ENCODE measurements around the gene BCKDHB. TPM values are rescaled to one million over a fixed set of nuclear protein-coding genes. Genes with fewer than 3 reads are reported as not detected.

BCKDHB gene
- total RNA-seq, 1 experiment from 2014 or later: 29.7 TPM

- no peak overlapping the region for H3K4me3 ChIP-seq (ENCODE audit: low read depth, low read length)
- no peaks in the 10 kb centered on the region for H3K36me3 ChIP-seq (ENCODE audit: control insufficient read depth, insufficient read depth, low read length)
- Mint-ChIP-seq H3K27ac (ENCODE audit: unreplicated experiment) (no peak overlapping the region), H3K9me3 (ENCODE audit: unreplicated experiment) (no peaks in the 10 kb centered on the region), H3K27me3 (ENCODE audit: insufficient read depth, unreplicated experiment) (peaks cover 3% of the 10 kb centered on the region), H3K36me3 (ENCODE audit: insufficient read depth, unreplicated experiment) (no peaks in the 10 kb centered on the region), H3K4me1 (ENCODE audit: low read depth, unreplicated experiment) (no peaks in the 10 kb centered on the region), H3K4me3 (ENCODE audit: unreplicated experiment) (no peak overlapping the region)
- intact Hi-C loops (cut with micrococcal nuclease; ENCODE audit: unreplicated experiment): no loop called here
- no peaks in the 10 kb centered on the region for H3K27me3 ChIP-seq (replicated peaks; ENCODE audit: control insufficient read depth, insufficient read depth, low read length)
- POLR2A ChIA-PET: no interaction called here
- BruUV-seq (replicated peaks): no TSS peak
- H3K9me3 ChIP-seq: no peaks in the 10 kb centered on the region
- CTCF ChIA-PET: no interaction called here
- H3K4me1 ChIP-seq: no peaks in the 10 kb centered on the region
- TF ChIP-seq, protein P1, sequence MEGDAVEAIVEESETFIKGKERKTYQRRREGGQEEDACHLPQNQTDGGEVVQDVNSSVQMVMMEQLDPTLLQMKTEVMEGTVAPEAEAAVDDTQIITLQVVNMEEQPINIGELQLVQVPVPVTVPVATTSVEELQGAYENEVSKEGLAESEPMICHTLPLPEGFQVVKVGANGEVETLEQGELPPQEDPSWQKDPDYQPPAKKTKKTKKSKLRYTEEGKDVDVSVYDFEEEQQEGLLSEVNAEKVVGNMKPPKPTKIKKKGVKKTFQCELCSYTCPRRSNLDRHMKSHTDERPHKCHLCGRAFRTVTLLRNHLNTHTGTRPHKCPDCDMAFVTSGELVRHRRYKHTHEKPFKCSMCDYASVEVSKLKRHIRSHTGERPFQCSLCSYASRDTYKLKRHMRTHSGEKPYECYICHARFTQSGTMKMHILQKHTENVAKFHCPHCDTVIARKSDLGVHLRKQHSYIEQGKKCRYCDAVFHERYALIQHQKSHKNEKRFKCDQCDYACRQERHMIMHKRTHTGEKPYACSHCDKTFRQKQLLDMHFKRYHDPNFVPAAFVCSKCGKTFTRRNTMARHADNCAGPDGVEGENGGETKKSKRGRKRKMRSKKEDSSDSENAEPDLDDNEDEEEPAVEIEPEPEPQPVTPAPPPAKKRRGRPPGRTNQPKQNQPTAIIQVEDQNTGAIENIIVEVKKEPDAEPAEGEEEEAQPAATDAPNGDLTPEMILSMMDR (IDR thresholded peaks at IDR 0.05; ENCODE audit: insufficient read depth in 1 of 2, low read depth in 1 of 2, low read length in 1 of 2, severe bottlenecking in 1 of 2, unreplicated experiment in 1 of 2): no peak
- DNase-seq: no peak
Measured at GRCh38 chr6:80077067-80077466, 29.4 kb upstream of the BCKDHB start.

DNA sequence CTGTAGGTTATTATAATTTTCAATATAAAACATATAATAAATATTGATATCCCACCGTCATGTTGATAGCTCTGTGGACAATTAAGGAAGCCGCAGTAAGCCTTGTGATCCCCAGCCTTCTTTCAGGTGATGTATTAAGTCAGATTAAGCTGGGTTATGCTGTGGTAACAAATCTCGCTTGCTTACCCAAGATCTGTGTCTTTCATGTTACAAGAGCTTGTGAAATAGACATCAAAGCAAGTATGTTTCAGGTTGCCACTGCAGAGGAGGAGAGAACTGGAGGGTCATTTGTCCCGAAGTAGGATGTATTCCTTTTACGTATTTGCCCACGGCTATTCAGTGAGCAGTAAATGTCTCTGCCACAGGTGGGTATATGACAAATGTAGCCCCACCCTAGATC lies 17.8 kb upstream of the BCKDHB start:
- Mint-ChIP-seq H3K27me3 (ENCODE audit: insufficient read depth, unreplicated experiment) (no peaks in the 10 kb centered on the region), H3K9me3 (ENCODE audit: unreplicated experiment) (no peaks in the 10 kb centered on the region), H3K36me3 (ENCODE audit: insufficient read depth, unreplicated experiment) (no peaks in the 10 kb centered on the region), H3K4me1 (ENCODE audit: low read depth, unreplicated experiment) (no peaks in the 10 kb centered on the region), H3K27ac (ENCODE audit: unreplicated experiment) (no peak overlapping the region), H3K4me3 (ENCODE audit: unreplicated experiment) (no peak overlapping the region)
- ChIA-PET POLR2A (interaction anchor here (0.6 kb wide), 1 partner anchor 66 kb away, joined by 3 read pairs; no protein-coding TSS in a partner anchor), CTCF (no interaction called here)
- H3K36me3 ChIP-seq (ENCODE audit: control insufficient read depth, insufficient read depth, low read length): no peaks in the 10 kb centered on the region
- no TSS peak for BruUV-seq (replicated peaks)
- H3K4me1 ChIP-seq: no peaks in the 10 kb centered on the region
- DNase-seq: peak in 1 of 2 experiments; percentile 23
- no peaks in the 10 kb centered on the region for H3K9me3 ChIP-seq
- intact Hi-C loops (cut with micrococcal nuclease; ENCODE audit: unreplicated experiment): no loop called here
- H3K27me3 ChIP-seq (replicated peaks; ENCODE audit: control insufficient read depth, insufficient read depth, low read length): no peaks in the 10 kb centered on the region
- no peak overlapping the region for H3K4me3 ChIP-seq (ENCODE audit: low read depth, low read length)
- TF ChIP-seq, protein P1 (IDR thresholded peaks at IDR 0.05; ENCODE audit: insufficient read depth in 1 of 2, low read depth in 1 of 2, low read length in 1 of 2, severe bottlenecking in 1 of 2, unreplicated experiment in 1 of 2): no peak

DNA sequence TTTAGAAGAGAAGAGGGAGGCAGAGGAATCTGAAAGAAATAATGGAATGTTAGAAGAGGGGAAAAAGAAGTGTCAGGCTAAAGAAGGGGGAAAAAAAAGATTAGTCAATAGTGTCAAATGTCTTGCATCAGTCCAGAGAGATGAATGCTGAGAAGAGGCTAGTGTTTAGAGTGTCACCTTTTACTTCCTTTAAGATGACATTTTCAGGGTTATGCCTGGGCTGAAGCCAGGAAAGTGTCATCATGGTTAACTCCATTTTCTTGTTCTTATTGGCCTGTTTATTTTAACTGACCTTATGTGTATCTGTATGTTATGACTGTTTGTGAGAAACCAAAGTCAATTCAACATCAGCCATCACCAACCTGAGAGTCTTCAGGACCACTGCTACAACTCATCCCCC lies 15.0 kb upstream of the BCKDHB start:
- BruUV-seq (replicated peaks): no TSS peak

More for the DNA sequence above, 15.0 kb upstream of the BCKDHB start:
- Histone ChIP-seq H3K4me1 (no peaks in the 10 kb centered on the region), H3K9me3 (no peaks in the 10 kb centered on the region), H3K4me3 (ENCODE audit: low read depth, low read length) (no peak overlapping the region), H3K36me3 (ENCODE audit: control insufficient read depth, insufficient read depth, low read length) (no peaks in the 10 kb centered on the region), H3K27me3 (replicated peaks; ENCODE audit: control insufficient read depth, insufficient read depth, low read length) (no peaks in the 10 kb centered on the region)
- DNase-seq: no peak
- TF ChIP-seq, protein P1 (IDR thresholded peaks at IDR 0.05; ENCODE audit: insufficient read depth in 1 of 2, low read depth in 1 of 2, low read length in 1 of 2, severe bottlenecking in 1 of 2, unreplicated experiment in 1 of 2): no peak
- no peak overlapping the region for H3K27ac Mint-ChIP-seq (ENCODE audit: unreplicated experiment)
- intact Hi-C loops (cut with micrococcal nuclease; ENCODE audit: unreplicated experiment): loop anchor here (10.0 kb wide), 1 partner anchor 217 kb away; no protein-coding TSS in a partner anchor
- H3K4me3 Mint-ChIP-seq (ENCODE audit: unreplicated experiment): no peak overlapping the region
- H3K27me3 Mint-ChIP-seq (ENCODE audit: insufficient read depth, unreplicated experiment): no peaks in the 10 kb centered on the region
- no peaks in the 10 kb centered on the region for H3K9me3 Mint-ChIP-seq (ENCODE audit: unreplicated experiment)
- ChIA-PET CTCF (interaction anchor here (1.3 kb wide), 1 partner anchor 142 kb away, joined by 6 read pairs; no protein-coding TSS in a partner anchor), POLR2A (no interaction called here)
- H3K4me1 Mint-ChIP-seq (ENCODE audit: low read depth, unreplicated experiment): no peaks in the 10 kb centered on the region
- H3K36me3 Mint-ChIP-seq (ENCODE audit: insufficient read depth, unreplicated experiment): no peaks in the 10 kb centered on the region

Data from Caco-2 (cell line).